Endothelial cell of umbilical vein (primary cell): Measurements from ENCODE around the gene SLC24A1. TPM values are rescaled to one million over a fixed set of nuclear protein-coding genes. Genes with fewer than 3 reads are reported as not detected.

Source experiments
- BruUV-seq: library from RNA; stranded (reverse); fragments of 400-500 nt; replicated peaks from 2 replicates; lab custom pipeline; 2021; lab: Mats Ljungman, UMichigan
- CTCF ChIA-PET: fragments of 300-600, 350-600 bp; sonication (Branson Sonifier 250); formaldehyde crosslinking; loops from one replicate; lab custom pipeline; 2021; ENCODE audit warnings: antibody characterized with exemption, inconsistent platforms; lab: Charles Lee
- POLR2A ChIA-PET: fragments of 300-600, 350-600 bp; sonication (Branson Sonifier 250); formaldehyde crosslinking; loops from one replicate; lab custom pipeline; 2021; ENCODE audit warnings: antibody characterized with exemption, inconsistent platforms; lab: Charles Lee
- DNase-seq: peaks from one replicate; pipeline ENCODE4 v3.0.0-alpha.2; 2011; ENCODE audit warnings: low read depth, low spot score
- FAIRE-seq: peaks from 2 replicates; lab custom pipeline; 2011; peaks lifted over from hg19 to GRCh38; lab: Jason Lieb, UNC
- H2AFZ ChIP-seq: 2 replicates; pipeline ENCODE4 v1.6.0; 2012; ENCODE audit warnings: low read depth, low read length, control low read depth, inconsistent platforms
- H3K27ac ChIP-seq: 2 replicates; pipeline ENCODE4 v1.5.1; 2011; ENCODE audit warnings: low read depth, mild to moderate bottlenecking, control low read depth, low read length, moderate library complexity; ENCODE audit not compliant: insufficient read depth
- H3K27me3 ChIP-seq, 2 experiments: 2 replicates each; pipeline versions ENCODE4 v1.6.0 to v1.6.1; 2011; ENCODE audit warnings: low read length in 2 of 2, mixed read lengths in 1 of 2; ENCODE audit not compliant: control insufficient read depth in 2 of 2, insufficient read depth in 2 of 2
- H3K36me3 ChIP-seq, 2 experiments: 2 replicates in 1 of 2; 3 replicates in 1 of 2; pipeline ENCODE4 v1.5.1; 2011; ENCODE audit warnings: low read length in 2 of 2, mild to moderate bottlenecking in 1 of 2, moderate library complexity in 1 of 2; ENCODE audit not compliant: control insufficient read depth in 2 of 2, insufficient read depth in 2 of 2; ENCODE audit errors: extremely low read depth in 1 of 2
- H3K4me1 ChIP-seq: 3 replicates; pipeline ENCODE4 v1.5.1; 2011; ENCODE audit warnings: mild to moderate bottlenecking, low read length; ENCODE audit not compliant: control insufficient read depth, insufficient read depth; ENCODE audit errors: extremely low read depth
- H3K4me2 ChIP-seq: 2 replicates; pipeline ENCODE4 v1.6.1; 2011; ENCODE audit warnings: low read length, control low read depth, mixed read lengths; ENCODE audit not compliant: insufficient read depth
- H3K4me3 ChIP-seq, 3 experiments: fragments of 200-600 bp in 1 of 3; sonication (generic), shearing (Covaris generic) in 1 of 3; replicated peaks in 1 of 3; 2 replicates each; pipeline ENCODE4 v1.5.1; 2011 to 2016; ENCODE audit warnings: control low read depth in 3 of 3, low read length in 3 of 3, mild to moderate bottlenecking in 2 of 3, inconsistent platforms in 1 of 3, low read depth in 1 of 3, moderate library complexity in 1 of 3; ENCODE audit not compliant: insufficient read depth in 1 of 3
- H3K79me2 ChIP-seq: 2 replicates; pipeline ENCODE4 v1.6.0; 2012; ENCODE audit warnings: low read length, inconsistent platforms; ENCODE audit not compliant: control insufficient read depth, insufficient read depth
- H3K9ac ChIP-seq: replicated peaks from 2 replicates; pipeline ENCODE3; 2011; ENCODE audit warnings: low read length, control low read depth; ENCODE audit not compliant: insufficient read depth; ENCODE audit errors: extremely low read depth
- H3K9me1 ChIP-seq: replicated peaks from 3 replicates; pipeline ENCODE4 v1.6.0; 2011; ENCODE audit warnings: mild to moderate bottlenecking, low read length; ENCODE audit not compliant: control insufficient read depth, insufficient read depth; ENCODE audit errors: extremely low read depth
- H3K9me3 ChIP-seq: replicated peaks from 2 replicates; pipeline ENCODE4 v1.5.1; 2012; ENCODE audit warnings: low read length, inconsistent platforms; ENCODE audit not compliant: control insufficient read depth, insufficient read depth
- H4K20me1 ChIP-seq: replicated peaks from 2 replicates; pipeline ENCODE3; 2011; ENCODE audit warnings: mild to moderate bottlenecking, low read length; ENCODE audit not compliant: control insufficient read depth, insufficient read depth; ENCODE audit errors: extremely low read depth
- EZH2 ChIP-seq: IDR thresholded peaks from 2 replicates; pipeline ENCODE4 v1.6.1; 2012; ENCODE audit warnings: borderline replicate concordance, low read depth, mild to moderate bottlenecking, moderate library complexity, low read length, inconsistent platforms; ENCODE audit not compliant: severe bottlenecking
- FOS ChIP-seq: IDR thresholded peaks from 2 replicates; pipeline ENCODE4 v1.6.1; 2011; ENCODE audit warnings: mild to moderate bottlenecking, low read length, moderate library complexity, borderline replicate concordance; ENCODE audit not compliant: insufficient read depth
- GATA2 ChIP-seq: IDR thresholded peaks from 2 replicates; pipeline ENCODE4 v1.7.0; 2011; ENCODE audit warnings: low read depth, mild to moderate bottlenecking, moderate library complexity, mixed read lengths, low read length; ENCODE audit not compliant: insufficient read length, insufficient read depth
- JUN ChIP-seq: IDR thresholded peaks from 2 replicates; pipeline ENCODE4 v1.6.1; 2011; ENCODE audit warnings: borderline replicate concordance, low read depth; ENCODE audit not compliant: insufficient read length, insufficient read depth
- MYC ChIP-seq: IDR thresholded peaks from one replicate; pipeline ENCODE4 v1.6.1; 2011; ENCODE audit warnings: mild to moderate bottlenecking, low read depth, low read length
- POLR2A ChIP-seq: IDR thresholded peaks from 2 replicates; pipeline ENCODE4 v1.6.1; 2012; ENCODE audit warnings: low read depth, mild to moderate bottlenecking, control low read depth, low read length
- POLR2AphosphoS5 ChIP-seq: IDR thresholded peaks from 2 replicates; pipeline ENCODE4 v1.6.1; 2012; ENCODE audit warnings: low read depth, mild to moderate bottlenecking, control low read depth, low read length, moderate library complexity; ENCODE audit not compliant: insufficient read depth
- dilution Hi-C: fragments of 300-500 bp; cut with MboI; formaldehyde crosslinking; loops from one replicate; pipeline ENCODE4 v1.15.0; 2019; ENCODE audit warnings: low sequenced_read_pairs; ENCODE audit not compliant: extremely low pct_ligation_motif_present
- intact Hi-C: fragments of 100-400 bp; cut with micrococcal nuclease; formaldehyde crosslinking; loops from one replicate; pipeline ENCODE4 v1.10.0; 2022
- polyA plus RNA-seq, 4 experiments: library from polyadenylated mRNA; depleted of rRNA in 3 of 4; stranded (reverse) in 3 of 4; unstranded in 1 of 4; fragments of >200 nt; gene quantifications; 2 replicates each; pipeline versions ENCODE4 v1.2.1 to v1.2.3, GENCODE V29; 2011 to 2012; ENCODE audit warnings: missing spikeins in 1 of 4
- total RNA-seq: library from RNA; stranded (reverse); gene quantifications from 2 replicates; pipeline ENCODE4 v1.2.3, GENCODE V29; 2021
- TF ChIP-seq, protein P1 (sequence below), 2 donors: IDR thresholded peaks; 1 replicate in 1 of 2; 2 replicates in 1 of 2; pipeline ENCODE4 v1.5.1; 2011; ENCODE audit warnings: low read length in 2 of 2, mild to moderate bottlenecking in 2 of 2, moderate library complexity in 2 of 2, control low read depth in 1 of 2, inconsistent platforms in 1 of 2, low read depth in 1 of 2; ENCODE audit not compliant: insufficient read depth in 1 of 2; ENCODE audit errors: extremely low read depth in 1 of 2
- TF ChIP-seq, protein P2 (sequence below): IDR thresholded peaks from 2 replicates; pipeline ENCODE4 v1.6.1; 2011; ENCODE audit not compliant: insufficient read depth, insufficient read length

Gene SLC24A1
- total and polyA plus RNA-seq, 2 donors (not counting 3 experiments of a cell fraction or from before 2014, with no cell fraction given), result 3.6 to 7.3 TPM

DNA sequence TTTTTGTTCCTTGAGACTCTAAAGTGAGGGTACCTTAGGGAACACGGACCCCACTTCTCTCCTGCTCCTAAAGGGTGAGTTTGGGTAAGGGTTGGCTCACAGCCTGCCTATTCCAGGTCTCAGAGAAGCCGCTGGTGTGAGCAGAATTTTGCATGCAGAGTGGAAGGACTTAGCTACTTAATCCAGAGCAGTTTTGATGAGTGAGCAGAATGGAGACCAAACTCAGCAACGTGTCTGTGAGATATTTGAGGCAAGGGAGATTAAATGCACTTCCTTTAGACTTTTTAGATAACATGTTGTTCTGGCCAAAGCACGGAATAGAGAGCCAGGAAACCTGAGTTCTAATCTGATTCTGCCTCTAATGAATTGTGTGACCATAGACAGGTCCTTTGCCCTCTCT, 5.1 kb downstream of the SLC24A1 start:
- H3K4me3 ChIP-seq, result no peak overlapping the region
- no peak for DNase-seq
- dilution Hi-C loops, result no loop called here
- H3K36me3 ChIP-seq, result no peaks in the 10 kb centered on the region
- H3K9ac ChIP-seq, result no peak overlapping the region
- no peaks in the 10 kb centered on the region for H3K9me3 ChIP-seq
- H3K4me2 ChIP-seq, result no peak overlapping the region
- no peaks in the 10 kb centered on the region for H3K79me2 ChIP-seq
- H3K27ac ChIP-seq, result no peak overlapping the region
- BruUV-seq, result no TSS peak
- CTCF ChIA-PET, result no interaction called here
- FAIRE-seq, result no peak
- no peaks in the 10 kb centered on the region for H4K20me1 ChIP-seq
- TF ChIP-seq, protein P1, sequence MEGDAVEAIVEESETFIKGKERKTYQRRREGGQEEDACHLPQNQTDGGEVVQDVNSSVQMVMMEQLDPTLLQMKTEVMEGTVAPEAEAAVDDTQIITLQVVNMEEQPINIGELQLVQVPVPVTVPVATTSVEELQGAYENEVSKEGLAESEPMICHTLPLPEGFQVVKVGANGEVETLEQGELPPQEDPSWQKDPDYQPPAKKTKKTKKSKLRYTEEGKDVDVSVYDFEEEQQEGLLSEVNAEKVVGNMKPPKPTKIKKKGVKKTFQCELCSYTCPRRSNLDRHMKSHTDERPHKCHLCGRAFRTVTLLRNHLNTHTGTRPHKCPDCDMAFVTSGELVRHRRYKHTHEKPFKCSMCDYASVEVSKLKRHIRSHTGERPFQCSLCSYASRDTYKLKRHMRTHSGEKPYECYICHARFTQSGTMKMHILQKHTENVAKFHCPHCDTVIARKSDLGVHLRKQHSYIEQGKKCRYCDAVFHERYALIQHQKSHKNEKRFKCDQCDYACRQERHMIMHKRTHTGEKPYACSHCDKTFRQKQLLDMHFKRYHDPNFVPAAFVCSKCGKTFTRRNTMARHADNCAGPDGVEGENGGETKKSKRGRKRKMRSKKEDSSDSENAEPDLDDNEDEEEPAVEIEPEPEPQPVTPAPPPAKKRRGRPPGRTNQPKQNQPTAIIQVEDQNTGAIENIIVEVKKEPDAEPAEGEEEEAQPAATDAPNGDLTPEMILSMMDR (IDR thresholded peaks at IDR 0.05; ENCODE audit: extremely low read depth in 1 of 2, insufficient read depth in 1 of 2, low read depth in 1 of 2, low read length in 2 of 2), result no peak
- TF ChIP-seq JUN (no peak), POLR2AphosphoS5 (no peak), MYC (no peak)
- POLR2A ChIA-PET, result no interaction called here
- H2AFZ ChIP-seq, result no peak overlapping the region
- no peaks in the 10 kb centered on the region for H3K9me1 ChIP-seq
- no peaks in the 10 kb centered on the region for H3K27me3 ChIP-seq
- H3K4me1 ChIP-seq, result no peaks in the 10 kb centered on the region
- intact Hi-C loops, result no loop called here

DNA sequence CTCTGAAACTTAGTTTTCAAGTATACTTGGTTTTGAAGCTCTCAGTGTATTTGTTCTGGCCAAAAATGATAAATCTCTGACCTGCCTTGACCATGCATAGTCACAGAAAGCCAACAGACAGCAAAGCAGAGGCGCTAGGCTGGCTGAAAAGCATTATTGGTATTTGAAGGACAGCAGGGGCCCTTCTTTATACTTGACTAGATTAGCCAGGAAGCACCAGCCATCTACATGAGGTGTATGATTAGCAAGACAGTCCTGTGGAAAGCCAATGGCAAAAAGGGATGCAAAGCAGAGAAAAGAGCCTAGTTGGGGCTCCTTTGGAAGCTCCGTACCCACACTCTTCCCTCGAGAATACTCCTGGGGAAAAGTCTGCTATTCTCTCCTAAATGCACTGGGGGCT, 7.8 kb downstream of the SLC24A1 start:
- dilution Hi-C loops (no loop called here), intact Hi-C loops (no loop called here)
- no TSS peak for BruUV-seq
- no peak overlapping the region for H3K27ac ChIP-seq
- DNase-seq, result no peak
- no peak overlapping the region for H3K4me2 ChIP-seq
- FAIRE-seq, result no peak
- H3K4me3 ChIP-seq, result no peak overlapping the region
- H3K9me1 ChIP-seq, result no peaks in the 10 kb centered on the region
- no peaks in the 10 kb centered on the region for H4K20me1 ChIP-seq
- CTCF ChIA-PET, result no interaction called here
- H3K4me1 ChIP-seq, result no peaks in the 10 kb centered on the region
- POLR2A ChIA-PET, result no interaction called here
- no peaks in the 10 kb centered on the region for H3K9me3 ChIP-seq
- H3K27me3 ChIP-seq, result no peaks in the 10 kb centered on the region
- H3K36me3 ChIP-seq, result no peaks in the 10 kb centered on the region
- H2AFZ ChIP-seq, result no peak overlapping the region
- no peaks in the 10 kb centered on the region for H3K79me2 ChIP-seq
- no peak overlapping the region for H3K9ac ChIP-seq
- TF ChIP-seq, protein P1 (IDR thresholded peaks at IDR 0.05; ENCODE audit: extremely low read depth in 1 of 2, insufficient read depth in 1 of 2, low read depth in 1 of 2, low read length in 2 of 2), result no peak
- no peak for TF ChIP-seq POLR2A
- TF ChIP-seq, protein P2, sequence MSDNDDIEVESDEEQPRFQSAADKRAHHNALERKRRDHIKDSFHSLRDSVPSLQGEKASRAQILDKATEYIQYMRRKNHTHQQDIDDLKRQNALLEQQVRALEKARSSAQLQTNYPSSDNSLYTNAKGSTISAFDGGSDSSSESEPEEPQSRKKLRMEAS, result no peak
- TF ChIP-seq JUN, result no peak
- no peak for TF ChIP-seq POLR2AphosphoS5
- no peak for TF ChIP-seq EZH2
- TF ChIP-seq GATA2, result no peak
- no peak for TF ChIP-seq MYC
- TF ChIP-seq FOS, result no peak
